Ishikawa (cell line): ENCODE results near the gene YIPF6.

Experiments
- CEBPB ChIP-seq: IDR thresholded peaks from 2 replicates; pipeline ENCODE4 v1.6.1; 2012
- FOXM1 ChIP-seq: IDR thresholded peaks from 2 replicates; pipeline ENCODE4 v1.6.1; 2012; ENCODE audit warnings: low read depth, borderline replicate concordance
- MAX ChIP-seq: IDR thresholded peaks from 2 replicates; pipeline ENCODE4 v1.6.1; 2012
- RAD21 ChIP-seq: IDR thresholded peaks from 2 replicates; pipeline ENCODE4 v1.6.1; 2012; ENCODE audit warnings: low read depth
- TEAD4 ChIP-seq: IDR thresholded peaks from 2 replicates; pipeline ENCODE4 v1.6.1; 2012

- TF ChIP-seq FOXM1 (no peak), TEAD4 (no peak), MAX (no peak), RAD21 (no peak), CEBPB (no peak)
Measured at GRCh38 chrX:68550193-68550592, 51.3 kb downstream of the YIPF6 start.
